H1 (cell line): Measurements from ENCODE around the gene OR2V1. TPM values are rescaled to one million over a fixed set of nuclear protein-coding genes. Genes with fewer than 3 reads are reported as not detected.

Experiments used
- ASH2L ChIP-seq: fragments of 200-600, 300-600 bp; sonication (generic); IDR thresholded peaks from one replicate; pipeline ENCODE4 v1.7.1; 2017; ENCODE audit warnings: low read length
- EGR1 ChIP-seq: IDR thresholded peaks from 2 replicates; pipeline ENCODE4 v1.6.1; 2011; ENCODE audit warnings: low read depth, low read length, borderline replicate concordance
- SAP30 ChIP-seq: fragments of 300-600 bp; sonication (generic); IDR thresholded peaks from 2 replicates; pipeline ENCODE4 v1.7.1; 2012; ENCODE audit warnings: low read length, moderate library complexity, mild to moderate bottlenecking, inconsistent platforms; ENCODE audit not compliant: insufficient read depth, insufficient replicate concordance
- ZNF274 ChIP-seq: IDR thresholded peaks from 2 replicates; pipeline ENCODE4 v1.7.0; 2012; ENCODE audit warnings: low read length, borderline replicate concordance; ENCODE audit errors: extremely low read depth
- polyA plus RNA-seq, 7 experiments: library from polyadenylated mRNA; depleted of rRNA in 3 of 7; stranded (reverse) in 5 of 7; unstranded in 2 of 7; fragments of >200 nt in 5 of 7; fragments of 200-250 nt in 2 of 7; gene quantifications; 1 replicate in 5 of 7; 2 replicates in 1 of 7; 4 replicates in 1 of 7; pipeline versions ENCODE4 v1.2.1 to v1.2.3, GENCODE V29; 2011 to 2013; ENCODE audit warnings: missing spikeins in 2 of 7, mixed read lengths in 2 of 7
- total RNA-seq: library from RNA; stranded (reverse); fragmentation: NEBNext Ultra II Directional; extraction: Animal tissue kit (Norgen Biotek cat#: 25700); gene quantifications from 2 replicates; pipeline ENCODE4 v1.2.1, GENCODE V29; 2021

OR2V1 gene
- total and polyA plus RNA-seq, 2 of the 8 experiments (the other 6 are each of a cell fraction or from before 2014, with no cell fraction given) = not detected

DNA sequence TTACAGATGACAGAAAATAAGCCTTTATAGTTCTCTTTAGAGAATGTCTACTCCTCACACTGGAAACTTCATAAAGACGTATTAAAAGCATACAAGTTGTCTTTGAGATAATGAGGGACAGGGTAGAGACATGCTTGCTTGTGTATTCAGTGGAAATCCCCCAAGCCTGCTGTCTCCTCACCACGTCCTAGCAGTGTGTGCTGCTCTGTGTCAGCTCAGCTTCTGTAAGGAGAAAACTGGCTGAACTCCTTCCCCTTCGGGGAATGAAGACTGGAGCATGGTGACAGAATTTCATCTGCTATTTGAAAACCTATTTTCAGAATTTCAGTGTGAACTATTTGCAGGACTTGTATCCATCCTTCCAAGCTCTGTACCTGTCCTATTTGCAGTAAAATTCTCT lies 25.8 kb upstream of the OR2V1 start (continued):
- no peak for TF ChIP-seq SAP30
- TF ChIP-seq ASH2L = no peak
- no peak for TF ChIP-seq EGR1
- TF ChIP-seq ZNF274 = no peak
